ENCODE data around the gene CTNND2. TPM values are rescaled to one million over a fixed set of nuclear protein-coding genes. Genes with fewer than 3 reads are reported as not detected.
A peak's percentile ranks its signal among the peaks of the same experiment; 100 is the strongest.
"Not testable (repeated sequence)": the region's sequence is repeated elsewhere in the genome, so short reads cannot be mapped to it uniquely, and the experiment has no call there.

The CTNND2 gene
- polyA plus RNA-seq, 1 donor from 2014 or later: not detected

GRCh38 chr5:11110128-11110527 lies 794.1 kb downstream of the CTNND2 start:
- Mint-ChIP-seq H3K27me3 (peaks cover 2% of the 10 kb centered on the region), H3K9me3 (peaks cover 0 to 3% (median 0%) of the 10 kb centered on the region in 3 donors), H3K4me3 (no peak overlapping the region), H3K4me1 (no peaks in the 10 kb centered on the region), H3K36me3 (peaks cover 1% of the 10 kb centered on the region), H3K27ac (peak overlapping the region in 1 of 3 donors; percentile 60)

- Mint-ChIP-seq H3K36me3 (no peaks in the 10 kb centered on the region), H3K4me1 (no peaks in the 10 kb centered on the region), H3K4me3 (no peak overlapping the region), H3K27me3 (peaks cover 3% of the 10 kb centered on the region), H3K9me3 (no peaks in the 10 kb centered on the region), H3K27ac (no peak overlapping the region)
These were observed 798.5 kb downstream of the CTNND2 start for GRCh38 chr5:11105696-11106095.

DNA sequence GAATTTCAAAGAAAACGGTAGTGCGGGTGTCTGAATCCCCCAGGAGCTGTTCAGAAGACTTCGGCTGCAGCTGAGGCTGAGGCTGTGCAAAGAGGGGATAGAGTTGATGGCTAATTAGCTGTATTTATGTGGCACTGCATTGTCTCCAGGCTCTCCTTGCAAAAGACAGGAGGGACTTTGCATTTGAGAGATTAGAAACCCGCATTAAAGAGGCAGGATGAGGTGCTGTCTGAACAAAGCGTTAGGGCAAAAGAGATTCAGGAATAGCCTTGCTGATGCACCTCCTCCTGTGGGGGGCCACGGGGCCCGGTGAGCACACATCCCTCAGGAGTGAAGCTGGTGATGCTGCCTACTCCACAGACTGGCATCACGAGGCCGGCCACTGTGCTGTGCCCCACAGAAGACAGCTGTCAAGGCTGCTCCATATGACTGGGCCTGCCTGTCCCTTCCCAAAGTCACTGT lies 799.6 kb downstream of the CTNND2 start:
- Mint-ChIP-seq H3K4me3 (no peak overlapping the region), H3K36me3 (no peaks in the 10 kb centered on the region), H3K27ac (no peak overlapping the region), H3K4me1 (no peaks in the 10 kb centered on the region), H3K27me3 (peaks cover 3% of the 10 kb centered on the region), H3K9me3 (no peaks in the 10 kb centered on the region)

DNA sequence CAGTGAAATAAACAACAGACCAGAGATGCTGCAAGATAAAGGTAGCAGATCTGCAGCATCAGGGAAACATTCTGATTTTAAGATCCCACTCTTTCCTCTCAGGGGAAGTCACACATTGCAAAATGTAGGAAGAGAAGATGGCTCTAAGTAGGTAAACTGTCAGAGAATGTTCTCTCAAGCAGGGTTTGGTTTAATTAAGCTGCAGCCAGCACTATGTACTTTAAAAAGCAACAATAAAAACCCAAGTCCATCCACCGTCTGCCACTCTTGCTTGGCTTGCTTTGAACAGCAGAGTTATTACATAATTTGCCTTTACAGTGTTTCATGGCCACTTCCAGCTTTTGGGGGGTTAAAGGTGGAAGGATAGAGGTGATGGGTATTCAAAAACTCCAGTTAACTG lies 800.0 kb downstream of the CTNND2 start:
- Mint-ChIP-seq H3K4me3 (no peak overlapping the region), H3K27me3 (peaks cover 3% of the 10 kb centered on the region), H3K4me1 (no peaks in the 10 kb centered on the region), H3K36me3 (no peaks in the 10 kb centered on the region), H3K27ac (no peak overlapping the region), H3K9me3 (no peaks in the 10 kb centered on the region)

GRCh38 chr5:11084111-11084510 lies 820.1 kb downstream of the CTNND2 start:
- Mint-ChIP-seq H3K4me1 (no peaks in the 10 kb centered on the region), H3K27me3 (no peaks in the 10 kb centered on the region), H3K9me3 (peaks cover 0 to 5% (median 4%) of the 10 kb centered on the region in 3 donors), H3K27ac (no peak overlapping the region), H3K4me3 (no peak overlapping the region), H3K36me3 (no peaks in the 10 kb centered on the region)

DNA sequence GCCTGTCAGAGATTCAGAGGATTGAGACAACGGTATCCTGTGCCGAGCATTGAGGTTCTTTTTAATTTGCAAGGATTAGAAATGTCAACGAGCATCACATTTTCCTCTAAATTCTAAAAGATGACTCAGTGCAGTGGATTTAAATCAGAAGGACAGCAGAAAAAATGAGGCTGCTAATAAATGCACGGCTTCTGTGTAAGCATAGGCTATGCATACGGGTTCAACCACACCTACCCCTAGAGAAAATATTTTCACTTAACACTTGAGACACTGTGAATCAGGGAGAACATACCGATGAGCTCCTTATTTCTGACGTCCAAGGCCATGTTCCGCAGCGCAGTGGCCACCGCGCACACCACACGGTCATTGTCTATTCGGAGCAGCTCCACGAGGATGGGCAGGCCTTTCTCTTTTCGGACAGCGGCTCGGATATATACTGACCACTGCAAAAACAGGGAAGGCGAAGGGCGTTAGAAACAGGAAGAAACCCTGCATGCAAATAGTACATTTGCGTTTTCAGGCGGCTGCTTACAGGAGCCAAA lies 821.8 kb downstream of the CTNND2 start:
- peaks cover 0 to under 1% (median 0%) of the 10 kb centered on the region in 3 donors for H3K9me3 Mint-ChIP-seq
- no peaks in the 10 kb centered on the region for H3K27me3 Mint-ChIP-seq
- no peaks in the 10 kb centered on the region for H3K36me3 Mint-ChIP-seq
- H3K27ac Mint-ChIP-seq: no peak overlapping the region
- no peaks in the 10 kb centered on the region for H3K4me1 Mint-ChIP-seq
- H3K4me3 Mint-ChIP-seq: no peak overlapping the region

DNA sequence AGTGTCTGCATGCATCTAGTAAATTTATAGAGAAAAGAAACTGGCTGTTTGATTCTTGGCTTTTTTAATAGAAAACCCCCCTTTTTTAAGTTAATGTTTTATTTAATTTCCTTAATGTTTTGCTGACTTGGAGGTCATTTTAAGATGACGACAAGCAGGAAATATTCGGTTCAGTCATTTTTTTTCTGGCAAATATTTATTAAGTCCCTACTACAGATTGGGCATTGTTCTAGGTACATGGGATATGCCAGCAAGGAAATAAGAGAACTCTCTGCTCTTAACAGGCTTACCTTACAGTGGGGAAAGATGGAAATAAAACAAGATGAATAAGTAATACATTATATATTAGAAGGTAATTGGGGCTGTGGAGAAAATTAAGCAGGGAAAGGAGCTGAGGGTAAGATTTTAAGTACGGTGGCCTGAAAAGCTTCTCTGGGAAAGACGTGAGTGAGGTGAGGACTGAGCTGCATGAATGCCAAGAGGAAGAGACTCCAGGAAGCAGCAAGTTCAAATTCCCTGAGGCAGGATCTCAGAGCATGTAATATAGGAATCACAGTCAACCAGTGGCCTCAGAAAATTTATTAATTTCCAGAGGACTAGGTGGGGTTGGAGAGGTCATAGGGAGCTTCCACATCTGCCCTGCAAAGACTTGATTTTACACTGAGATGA lies 827.2 kb downstream of the CTNND2 start:
- Mint-ChIP-seq H3K27me3 (no peaks in the 10 kb centered on the region), H3K9me3 (no peaks in the 10 kb centered on the region), H3K27ac (no peak overlapping the region), H3K4me1 (no peaks in the 10 kb centered on the region), H3K4me3 (no peak overlapping the region), H3K36me3 (no peaks in the 10 kb centered on the region)

GRCh38 chr5:11075035-11075805 lies 829.0 kb downstream of the CTNND2 start:
- Mint-ChIP-seq H3K27ac (no peak overlapping the region), H3K4me1 (no peaks in the 10 kb centered on the region), H3K27me3 (no peaks in the 10 kb centered on the region), H3K4me3 (no peak overlapping the region), H3K9me3 (peaks cover 0 to 5% (median under 1%) of the 10 kb centered on the region in 3 donors), H3K36me3 (no peaks in the 10 kb centered on the region)

- H3K4me3 Mint-ChIP-seq: no peak overlapping the region
- no peaks in the 10 kb centered on the region for H3K4me1 Mint-ChIP-seq
- H3K27ac Mint-ChIP-seq: no peak overlapping the region
- no peaks in the 10 kb centered on the region for H3K36me3 Mint-ChIP-seq
- H3K27me3 Mint-ChIP-seq: peaks cover 2% of the 10 kb centered on the region
- peaks cover 2 to 16% (median 9%) of the 10 kb centered on the region in 3 donors for H3K9me3 Mint-ChIP-seq
These were observed 831.7 kb downstream of the CTNND2 start for GRCh38 chr5:11072568-11072967.

- Mint-ChIP-seq H3K9me3 (peaks cover 2 to 16% (median 9%) of the 10 kb centered on the region in 3 donors), H3K27me3 (peaks cover 3% of the 10 kb centered on the region), H3K4me1 (no peaks in the 10 kb centered on the region), H3K4me3 (no peak overlapping the region), H3K36me3 (no peaks in the 10 kb centered on the region), H3K27ac (no peak overlapping the region)
These were observed 832.2 kb downstream of the CTNND2 start for GRCh38 chr5:11072076-11072475.

DNA sequence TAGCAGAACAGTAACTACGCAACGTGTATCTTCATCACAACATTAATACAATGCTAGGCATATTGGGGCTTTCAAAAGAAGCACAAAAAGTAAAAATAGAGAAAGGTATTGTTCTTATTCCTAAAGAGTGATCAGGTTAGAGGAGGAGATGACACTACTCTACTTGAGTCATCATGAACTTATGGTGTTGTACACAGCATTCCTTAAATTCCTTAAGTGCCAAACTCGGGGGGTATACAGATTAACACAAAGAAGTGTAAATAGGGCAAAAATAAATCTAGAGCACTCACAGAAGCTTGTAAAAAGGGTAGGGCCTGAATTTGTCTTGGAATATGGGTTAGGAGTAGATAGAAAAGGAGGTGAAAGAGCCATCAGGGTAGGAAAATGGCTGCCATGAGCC lies 835.2 kb downstream of the CTNND2 start:
- no peak overlapping the region for H3K27ac Mint-ChIP-seq
- no peaks in the 10 kb centered on the region for H3K36me3 Mint-ChIP-seq

GRCh38 chr5:11065723-11066122 lies 838.5 kb downstream of the CTNND2 start:
- H3K9me3 Mint-ChIP-seq: peaks cover 2 to 16% (median 9%) of the 10 kb centered on the region in 3 donors
- not testable (repeated sequence) for H3K4me1 Mint-ChIP-seq, H3K27me3 Mint-ChIP-seq, H3K4me3 Mint-ChIP-seq, H3K27ac Mint-ChIP-seq, H3K36me3 Mint-ChIP-seq

More for the DNA sequence above, 835.2 kb downstream of the CTNND2 start:
- Mint-ChIP-seq H3K4me3 (no peak overlapping the region), H3K27me3 (peaks cover 4% of the 10 kb centered on the region), H3K9me3 (peaks cover 2 to 16% (median 9%) of the 10 kb centered on the region in 3 donors), H3K4me1 (no peaks in the 10 kb centered on the region)

- Mint-ChIP-seq H3K27me3 (peaks cover 5% of the 10 kb centered on the region), H3K9me3 (peaks cover 2 to 8% (median 6%) of the 10 kb centered on the region in 3 donors)
These were observed 839.3 kb downstream of the CTNND2 start for GRCh38 chr5:11064763-11065450.

GRCh38 chr5:11062397-11062796 lies 841.8 kb downstream of the CTNND2 start:
- peaks cover 3% of the 10 kb centered on the region for H3K27me3 Mint-ChIP-seq
- H3K4me3 Mint-ChIP-seq: no peak overlapping the region
- peaks cover 2% of the 10 kb centered on the region in 3 donors for H3K9me3 Mint-ChIP-seq
- H3K27ac Mint-ChIP-seq: no peak overlapping the region
- no peaks in the 10 kb centered on the region for H3K4me1 Mint-ChIP-seq
- peaks cover 2% of the 10 kb centered on the region for H3K36me3 Mint-ChIP-seq

More at GRCh38 chr5:11064763-11065450, 839.3 kb downstream of the CTNND2 start:
- Mint-ChIP-seq H3K36me3 (peaks cover 2% of the 10 kb centered on the region), H3K27ac (no peak overlapping the region), H3K4me1 (no peaks in the 10 kb centered on the region), H3K4me3 (no peak overlapping the region)

GRCh38 chr5:11056560-11056959 lies 847.7 kb downstream of the CTNND2 start:
- Mint-ChIP-seq H3K4me1 (no peaks in the 10 kb centered on the region), H3K4me3 (no peak overlapping the region), H3K27me3 (peaks cover 4% of the 10 kb centered on the region), H3K9me3 (peaks cover 2 to 8% (median 4%) of the 10 kb centered on the region in 3 donors), H3K27ac (no peak overlapping the region), H3K36me3 (no peaks in the 10 kb centered on the region)
